Cerebellar cortex (tissue), 1 donor: ENCODE results near the gene ALDH1A3.

Source experiments
- DNase-seq: peaks from one replicate; pipeline ENCODE4 v3.0.0-alpha.2; 2015; ENCODE audit warnings: low spot score

ALDH1A3 gene

GRCh38 chr15:100859970-100860828 lies 19.4 kb upstream of the ALDH1A3 start:
- no peak for DNase-seq

GRCh38 chr15:100860829-100861510 lies 18.7 kb upstream of the ALDH1A3 start:
- no peak for DNase-seq

- DNase-seq = no peak
Observed at GRCh38 chr15:100861511-100861991, 18.1 kb upstream of the ALDH1A3 start.

GRCh38 chr15:100862162-100862561 lies 17.5 kb upstream of the ALDH1A3 start:
- DNase-seq = no peak

GRCh38 chr15:100863075-100863795 lies 16.4 kb upstream of the ALDH1A3 start:
- DNase-seq = no peak

GRCh38 chr15:100863796-100864267 lies 15.8 kb upstream of the ALDH1A3 start:
- DNase-seq = no peak

GRCh38 chr15:100866386-100867330 lies 13.0 kb upstream of the ALDH1A3 start:
- no peak for DNase-seq

GRCh38 chr15:100867433-100867832 lies 12.2 kb upstream of the ALDH1A3 start:
- no peak for DNase-seq

- no peak for DNase-seq
Observed at GRCh38 chr15:100869151-100869999, 10.3 kb upstream of the ALDH1A3 start.

GRCh38 chr15:100873029-100873677 lies 6.5 kb upstream of the ALDH1A3 start:
- peak; percentile 85 for DNase-seq

- no peak for DNase-seq
Observed at GRCh38 chr15:100875495-100875894, 4.1 kb upstream of the ALDH1A3 start.

- no peak for DNase-seq
Observed at GRCh38 chr15:100875976-100876375, 3.7 kb upstream of the ALDH1A3 start.

GRCh38 chr15:100877551-100877950 lies 2.1 kb upstream of the ALDH1A3 start:
- DNase-seq = no peak

GRCh38 chr15:100878130-100878529 lies 1.5 kb upstream of the ALDH1A3 start:
- DNase-seq = no peak

- no peak for DNase-seq
Observed at GRCh38 chr15:100878648-100879047, 983 bp upstream of the ALDH1A3 start.

- no peak for DNase-seq
Observed at GRCh38 chr15:100879061-100879463, 569 bp upstream of the ALDH1A3 start.

- no peak for DNase-seq
Observed at GRCh38 chr15:100880139-100880896, 687 bp downstream of the ALDH1A3 start.

- no peak for DNase-seq
Observed at GRCh38 chr15:100880897-100881242, 1.2 kb downstream of the ALDH1A3 start.
